Stimulated activated CD8-positive, alpha-beta memory T cell treated with anti-CD3 and anti-CD28 coated beads, Interleukin-2, amount 100 ng/mL, for 1 hour (primary cell): ENCODE measurements around the gene TKTL2.
A peak's percentile ranks its signal among the peaks of the same experiment; 100 is the strongest.

Experiments used
- DNase-seq, 2 donors: peaks; one replicate each; pipeline ENCODE4 v3.0.0-alpha.2; 2020; ENCODE audit warnings: low read depth in 2 of 2

TKTL2 gene, protein sequence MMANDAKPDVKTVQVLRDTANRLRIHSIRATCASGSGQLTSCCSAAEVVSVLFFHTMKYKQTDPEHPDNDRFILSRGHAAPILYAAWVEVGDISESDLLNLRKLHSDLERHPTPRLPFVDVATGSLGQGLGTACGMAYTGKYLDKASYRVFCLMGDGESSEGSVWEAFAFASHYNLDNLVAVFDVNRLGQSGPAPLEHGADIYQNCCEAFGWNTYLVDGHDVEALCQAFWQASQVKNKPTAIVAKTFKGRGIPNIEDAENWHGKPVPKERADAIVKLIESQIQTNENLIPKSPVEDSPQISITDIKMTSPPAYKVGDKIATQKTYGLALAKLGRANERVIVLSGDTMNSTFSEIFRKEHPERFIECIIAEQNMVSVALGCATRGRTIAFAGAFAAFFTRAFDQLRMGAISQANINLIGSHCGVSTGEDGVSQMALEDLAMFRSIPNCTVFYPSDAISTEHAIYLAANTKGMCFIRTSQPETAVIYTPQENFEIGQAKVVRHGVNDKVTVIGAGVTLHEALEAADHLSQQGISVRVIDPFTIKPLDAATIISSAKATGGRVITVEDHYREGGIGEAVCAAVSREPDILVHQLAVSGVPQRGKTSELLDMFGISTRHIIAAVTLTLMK

DNA sequence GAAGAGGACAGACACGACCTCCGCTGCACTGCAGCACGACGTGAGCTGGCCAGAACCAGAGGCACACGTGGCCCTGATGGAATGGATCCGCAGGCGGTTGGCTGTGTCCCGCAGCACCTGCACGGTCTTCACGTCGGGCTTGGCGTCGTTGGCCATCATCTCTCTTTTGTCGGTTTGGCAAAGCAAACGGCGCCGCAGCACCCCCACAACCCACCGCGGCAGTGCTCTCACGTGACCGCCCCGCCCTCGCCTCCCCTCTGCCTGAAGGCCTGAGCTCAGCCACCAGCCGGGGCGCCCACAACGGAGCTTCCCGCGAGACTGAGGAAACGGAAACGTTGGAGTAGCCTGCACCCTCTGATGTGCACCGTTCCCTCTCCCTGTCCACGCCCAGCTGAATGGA, at the start of gene TKTL2:
Gene TKTL2 (minus strand): TSS at position 179 of the 400 bp plus-strand sequence. CDS start 20 bp downstream, at position 159.
- no peak for DNase-seq

DNA sequence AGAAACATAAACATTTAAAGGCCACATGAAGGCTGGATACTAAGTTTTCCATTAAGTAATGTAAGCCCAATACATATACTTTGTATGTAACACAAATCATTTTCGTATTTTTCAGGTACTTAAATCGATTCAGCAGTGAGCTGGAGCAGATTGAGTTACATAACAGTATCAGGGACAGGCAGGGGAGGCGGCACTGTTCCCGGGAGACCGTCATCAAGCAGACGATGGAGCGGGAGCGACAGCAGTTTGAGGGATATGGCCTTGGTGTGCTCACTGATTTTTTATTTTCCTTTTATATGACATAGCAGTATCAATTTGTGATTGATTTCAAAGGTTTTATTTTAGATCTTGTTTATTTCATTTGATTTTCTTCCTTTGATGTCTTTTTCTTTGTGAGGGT, 41.6 kb upstream of the TKTL2 start:
- DNase-seq, result no peak

DNA sequence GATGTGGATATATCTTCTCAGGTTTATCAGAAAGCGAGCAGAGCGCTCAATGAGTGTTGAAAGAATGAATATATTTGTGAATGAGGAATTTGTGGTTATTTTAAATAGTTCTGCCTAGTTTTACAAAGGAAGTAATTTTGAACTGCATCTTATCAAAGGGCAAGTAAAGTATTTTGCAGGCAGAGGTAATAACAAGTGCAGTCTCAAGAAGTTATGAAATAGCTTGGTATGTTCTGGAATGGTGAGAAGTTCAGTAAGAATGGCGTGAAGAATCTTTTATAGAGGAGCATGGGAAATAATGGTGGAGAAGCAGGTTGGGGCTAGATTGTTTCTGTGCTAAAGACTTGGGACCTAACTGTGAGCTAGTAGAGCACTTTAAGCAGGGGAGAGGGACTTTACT, 31.8 kb upstream of the TKTL2 start:
- DNase-seq, result no peak

DNA sequence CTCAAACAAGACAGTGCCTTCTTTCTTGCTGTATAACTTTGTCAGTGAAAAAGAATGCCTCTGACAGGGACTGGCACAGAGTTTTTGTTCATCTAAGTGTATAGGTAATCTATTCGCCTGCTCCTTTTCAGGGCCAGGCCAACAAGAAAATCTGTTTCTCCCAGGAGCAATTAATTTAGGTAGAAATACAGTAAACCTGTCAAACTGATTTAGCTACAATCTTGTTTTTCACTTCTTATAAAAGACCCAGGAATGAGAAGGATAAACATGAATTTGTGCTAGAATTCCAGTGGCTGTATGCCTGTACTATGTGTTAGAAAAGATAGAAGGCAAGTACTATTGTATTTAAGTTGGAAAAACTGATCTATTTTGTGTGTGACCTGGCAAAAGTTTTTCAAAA, 27.0 kb upstream of the TKTL2 start:
- no peak for DNase-seq

DNA sequence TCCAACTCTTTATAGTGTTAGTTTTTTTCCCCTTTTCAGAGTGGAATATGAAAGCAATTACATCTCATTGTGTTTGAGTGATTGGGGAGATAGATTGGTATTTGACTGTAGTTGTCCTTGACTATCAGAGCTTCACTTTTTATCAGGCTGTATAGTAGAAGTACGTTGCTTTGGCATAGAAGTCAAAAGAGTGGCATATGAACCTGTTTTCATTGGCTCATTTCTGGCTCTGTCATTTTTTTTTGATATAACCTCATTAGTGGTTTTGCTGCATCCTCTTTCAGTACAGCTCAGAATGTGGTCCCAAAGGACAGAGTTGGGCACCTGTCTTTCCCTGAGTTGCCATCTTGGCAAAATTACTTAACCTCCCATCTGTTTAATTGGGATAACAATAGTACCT, 22.3 kb upstream of the TKTL2 start:
- DNase-seq, result no peak

DNA sequence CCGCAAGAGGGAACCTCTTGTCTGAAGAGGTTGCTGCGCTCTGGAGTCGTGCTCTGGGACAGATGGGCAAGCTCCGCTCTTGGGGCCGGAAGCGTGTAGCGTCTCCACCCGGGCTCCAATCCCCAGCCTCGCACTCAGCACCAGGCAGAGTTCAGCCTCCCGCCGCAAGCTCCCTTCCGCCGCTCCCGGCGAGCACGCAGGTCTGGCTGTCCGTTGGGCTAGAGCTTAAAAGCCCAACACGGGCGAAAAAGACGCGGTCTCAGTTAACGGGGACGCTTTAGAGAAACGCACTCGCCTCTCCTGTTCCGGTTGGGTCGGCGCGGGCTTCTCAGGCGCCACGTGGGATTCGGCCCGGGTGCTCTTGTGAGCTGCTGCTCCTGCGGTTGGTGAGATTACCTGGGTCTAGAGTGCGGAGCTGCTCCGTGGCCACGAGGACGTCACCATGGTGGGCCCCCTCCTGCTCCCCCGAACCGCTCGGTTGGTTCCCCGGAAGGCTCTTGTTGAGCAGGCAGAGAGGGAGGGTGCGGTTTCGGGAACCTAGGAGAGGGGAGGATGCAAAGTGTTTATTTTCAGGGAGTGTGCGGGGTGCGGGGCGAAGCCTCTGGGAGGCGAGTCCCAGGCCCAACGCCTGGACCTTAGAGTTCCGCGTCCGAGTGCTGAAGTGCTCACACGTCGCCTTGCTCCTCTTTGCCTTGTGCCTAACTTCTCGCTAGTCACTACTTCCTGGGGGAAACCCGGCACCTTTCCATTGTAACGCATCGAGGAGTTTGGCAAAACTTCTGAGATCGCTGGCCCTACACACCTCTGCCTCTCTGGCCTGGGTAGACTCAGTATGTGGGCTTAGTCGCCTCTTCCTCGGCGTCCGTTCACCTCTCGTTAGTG, 21.0 kb upstream of the TKTL2 start, which contains the start of gene TMA16:
Gene TMA16 (plus strand): TSS at position 331 of the 882 bp plus-strand sequence. CDS start 112 bp downstream, at position 443.
- peak; percentile 40 to 57 for DNase-seq

DNA sequence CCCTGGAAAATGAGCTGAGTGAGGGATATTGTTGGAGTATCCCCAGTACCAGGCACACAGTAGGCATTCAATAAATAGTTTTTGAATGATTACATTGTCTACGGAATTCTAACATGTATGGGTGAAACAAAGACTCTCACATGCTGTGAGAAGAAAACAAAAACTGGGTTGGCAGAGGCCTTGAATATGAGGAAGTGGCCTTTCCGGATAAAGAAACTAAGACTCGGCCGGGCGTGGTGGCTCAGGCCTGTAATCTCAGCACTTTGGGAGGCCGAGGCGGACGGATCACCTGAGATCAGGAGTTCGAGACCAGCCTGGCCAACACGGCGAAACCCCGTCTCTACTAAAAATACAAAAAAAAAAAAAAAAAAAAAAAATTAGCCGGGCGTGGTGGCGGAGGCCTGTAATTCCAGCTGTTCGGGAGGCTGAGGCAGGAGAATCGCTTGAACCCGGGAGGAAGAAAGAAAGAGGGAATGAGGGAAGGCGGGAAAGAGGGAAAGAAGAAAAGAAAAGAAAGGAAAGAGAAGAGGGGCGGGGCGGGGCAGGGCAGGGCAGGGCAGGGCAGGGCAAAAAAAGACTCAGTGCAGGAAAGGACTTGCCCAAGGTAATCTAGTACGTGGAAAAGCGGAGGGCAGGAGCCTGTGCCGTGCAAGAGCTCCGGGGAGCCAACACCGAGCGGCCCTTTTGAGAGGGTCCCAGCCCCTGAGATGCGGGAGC, 20.2 kb upstream of the TKTL2 start:
- DNase-seq, result no peak

DNA sequence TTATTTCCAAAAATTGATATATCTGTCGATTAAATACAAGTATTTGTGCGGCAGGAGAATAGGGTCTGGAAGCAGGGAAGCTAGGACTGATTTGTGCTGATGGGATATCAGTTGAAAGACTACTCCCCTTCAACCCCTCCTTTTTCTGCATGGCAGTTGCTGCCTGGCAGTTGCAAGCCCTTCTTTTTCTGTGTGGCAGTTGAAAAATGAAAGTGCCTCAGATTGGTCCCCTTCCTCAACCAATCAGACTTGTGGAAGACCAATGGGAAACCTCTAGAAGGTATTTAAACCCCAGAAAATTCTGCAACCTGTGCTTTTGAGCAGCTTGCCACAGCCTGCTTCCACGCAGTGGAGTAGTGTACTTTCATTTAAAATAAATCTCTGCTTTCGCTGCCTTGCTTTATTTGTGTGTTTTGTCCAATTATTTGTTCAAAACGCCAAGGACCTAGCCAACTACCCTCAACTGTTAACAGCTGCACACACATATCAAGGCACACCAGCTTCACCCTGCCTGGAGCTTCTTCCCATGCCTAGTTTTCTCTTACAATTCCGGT, 19.5 kb upstream of the TKTL2 start:
- DNase-seq, result no peak

DNA sequence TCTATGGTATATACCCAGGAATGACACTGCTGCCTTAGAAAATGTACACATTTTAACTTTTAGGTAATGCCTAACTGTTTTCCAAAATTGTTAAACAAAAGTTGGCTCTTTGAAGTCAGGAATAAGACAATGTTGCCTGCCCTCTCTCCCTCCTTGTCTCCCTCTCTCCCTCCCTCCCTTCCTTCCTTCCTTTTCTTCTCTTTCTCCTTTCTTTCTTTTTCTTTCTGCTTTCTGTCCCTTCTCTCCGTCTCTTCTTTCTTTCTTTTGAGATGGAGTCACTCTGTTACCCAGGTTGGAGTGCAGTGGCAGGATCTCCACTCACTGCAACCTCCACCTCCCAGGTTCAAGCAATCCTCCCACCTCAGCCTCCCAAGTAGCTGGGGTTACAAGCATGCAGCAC, 16.4 kb upstream of the TKTL2 start:
- no peak for DNase-seq

DNA sequence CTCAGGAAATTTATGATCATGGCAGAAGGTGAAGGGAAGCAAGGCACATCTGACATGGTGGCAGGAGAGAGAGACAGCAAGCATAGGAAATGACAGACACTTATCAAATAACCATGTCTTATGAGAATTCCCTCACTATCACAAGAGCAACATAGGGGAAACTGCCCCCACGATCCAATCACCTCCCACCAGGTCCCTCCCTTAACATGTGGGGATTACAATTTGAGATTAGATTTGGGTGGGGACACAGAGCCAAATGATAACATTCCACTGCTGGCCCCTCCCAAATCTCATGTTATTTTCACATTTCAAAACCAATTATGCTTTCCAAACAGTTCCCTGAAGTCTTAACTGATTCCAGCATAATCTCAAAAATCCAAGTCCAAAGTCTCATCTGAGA, 12.8 kb upstream of the TKTL2 start:
- DNase-seq, result no peak

DNA sequence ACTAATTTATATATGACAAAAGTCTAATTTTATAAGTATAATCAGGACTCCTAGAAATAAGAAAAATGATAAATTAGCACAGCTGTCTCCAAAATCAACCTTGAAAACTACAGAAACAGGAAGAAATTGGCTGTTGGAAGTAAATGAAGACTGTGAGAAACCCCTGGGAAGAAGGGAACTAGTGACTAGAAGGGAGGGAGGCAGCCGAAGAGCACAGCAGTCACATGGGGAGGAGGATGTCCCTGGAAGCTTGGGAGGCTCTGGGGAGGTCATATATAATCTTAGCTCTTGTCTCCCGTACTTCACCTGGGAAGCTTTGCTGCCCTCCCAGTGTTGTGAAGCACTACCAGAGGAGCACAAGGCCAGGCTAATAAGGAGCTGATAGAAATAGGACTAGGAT, 12.0 kb upstream of the TKTL2 start:
- no peak for DNase-seq

DNA sequence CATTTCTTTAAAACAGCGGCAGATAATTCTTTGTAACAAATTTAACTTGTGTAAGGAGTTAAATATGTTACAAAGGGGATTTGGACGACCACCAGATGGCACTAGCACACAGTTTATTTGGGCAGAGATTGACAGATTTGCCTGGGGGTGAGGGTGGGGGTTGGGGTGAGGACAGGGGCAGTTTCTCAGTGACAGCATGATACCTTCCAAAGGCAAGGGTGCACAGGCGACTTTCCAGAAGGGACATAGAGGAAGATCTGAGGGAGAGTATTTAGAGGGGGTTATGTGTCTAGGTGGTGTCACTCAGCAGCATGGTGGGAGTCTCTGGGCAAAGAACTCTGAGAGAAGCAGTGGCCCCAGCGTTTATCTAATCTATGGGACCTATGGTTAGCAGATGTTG, 11.4 kb upstream of the TKTL2 start:
- DNase-seq, result peak; percentile 13 to 41

DNA sequence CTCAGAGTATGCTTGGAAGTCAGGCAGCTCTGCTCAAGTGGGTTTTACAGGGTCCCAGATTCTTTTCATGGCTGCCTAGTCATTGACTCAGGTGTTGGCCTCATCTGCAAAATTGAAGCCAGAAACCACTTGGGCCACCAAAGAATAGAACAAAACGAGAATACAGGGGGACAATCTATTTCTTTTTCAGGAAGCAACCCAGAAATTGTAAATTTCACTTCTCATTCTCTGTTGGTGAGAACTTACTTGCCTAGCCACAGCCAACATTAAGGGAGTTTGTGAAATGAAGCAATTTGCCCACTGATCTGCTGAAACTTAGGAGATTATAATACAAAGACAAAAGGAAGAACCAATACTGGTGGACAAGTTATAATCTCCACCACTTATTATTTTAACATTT, 8.6 kb upstream of the TKTL2 start:
- DNase-seq, result no peak

DNA sequence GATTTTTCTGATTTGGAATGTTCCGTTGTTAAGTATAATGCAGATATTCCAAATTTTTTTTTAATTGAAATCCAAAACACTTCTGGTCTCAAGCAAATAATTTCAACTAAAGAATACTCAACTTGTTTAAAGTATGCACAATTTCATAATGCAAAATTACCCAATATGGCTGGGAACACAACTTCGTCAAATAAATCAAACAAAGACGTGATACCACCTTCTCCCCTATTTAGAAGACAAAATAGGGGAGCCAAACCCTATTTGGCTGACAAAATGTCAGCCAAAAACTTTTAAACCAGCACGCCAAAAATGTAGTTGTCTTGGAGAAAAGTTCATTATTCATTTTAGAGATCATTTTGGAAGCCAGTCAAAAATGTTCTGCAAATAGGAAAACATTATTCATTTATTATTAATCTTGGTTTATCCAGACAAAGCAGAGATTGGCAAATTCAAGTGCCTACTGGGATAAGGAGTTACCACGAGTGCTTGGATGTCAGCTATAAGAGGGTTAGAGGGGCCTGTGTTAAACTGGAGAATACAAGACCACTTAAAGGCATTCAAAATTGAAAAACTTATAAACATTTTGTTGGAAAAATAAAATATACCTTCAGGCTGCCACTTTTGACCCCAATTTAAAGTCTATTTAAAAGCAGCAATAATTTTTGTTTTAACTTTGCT, 3.3 kb upstream of the TKTL2 start:
- no peak for DNase-seq

DNA sequence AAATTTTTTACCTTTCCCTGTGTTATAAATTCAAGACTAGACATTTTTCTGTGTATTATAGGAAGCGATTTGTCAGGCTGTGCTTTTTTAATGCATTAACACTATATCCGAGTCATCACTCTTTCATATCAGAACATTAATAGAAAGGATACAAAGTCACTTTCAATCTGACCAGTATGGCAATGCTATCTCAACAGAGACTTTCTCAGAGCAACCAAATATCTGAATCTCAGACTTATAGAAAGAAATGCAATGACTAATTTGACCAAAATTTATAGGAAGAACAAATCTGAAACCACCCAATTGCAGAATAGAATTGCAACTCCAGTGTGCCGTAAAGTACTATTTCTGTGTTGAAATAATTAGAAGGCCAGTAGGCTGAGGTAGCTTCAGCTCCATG, 473 bp upstream of the TKTL2 start:
- no peak for DNase-seq

DNA sequence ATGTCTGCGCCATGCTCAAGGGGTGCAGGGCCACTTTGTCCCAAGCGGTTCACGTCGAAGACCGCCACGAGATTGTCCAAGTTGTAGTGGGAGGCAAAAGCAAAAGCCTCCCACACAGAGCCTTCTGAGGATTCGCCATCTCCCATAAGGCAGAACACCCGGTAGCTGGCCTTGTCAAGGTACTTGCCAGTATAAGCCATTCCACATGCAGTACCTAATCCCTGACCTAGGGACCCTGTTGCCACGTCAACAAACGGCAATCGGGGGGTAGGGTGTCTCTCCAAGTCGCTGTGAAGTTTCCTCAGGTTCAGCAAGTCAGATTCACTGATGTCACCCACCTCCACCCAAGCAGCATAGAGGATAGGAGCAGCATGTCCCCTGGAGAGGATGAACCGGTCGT, 424 bp downstream of the TKTL2 start:
- no peak for DNase-seq

DNA sequence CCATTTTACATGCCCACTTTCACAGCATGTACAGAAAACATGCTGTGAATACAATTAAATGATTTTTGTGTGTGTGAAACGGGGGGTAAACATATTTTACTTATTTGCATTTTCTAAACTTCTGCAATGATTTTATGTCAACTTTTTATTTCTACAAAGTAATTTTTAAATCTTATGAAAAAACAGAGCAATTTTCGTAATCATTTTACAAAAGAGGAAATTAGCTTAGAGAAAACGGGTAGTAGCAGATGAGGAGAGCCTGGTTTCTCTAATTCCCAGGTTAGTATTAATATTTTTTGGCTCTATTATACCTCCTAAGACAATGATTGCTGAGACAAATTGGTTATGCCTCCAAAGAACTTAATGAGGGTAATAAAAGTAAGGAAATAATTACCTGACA, 3.2 kb downstream of the TKTL2 start:
- DNase-seq, result no peak

DNA sequence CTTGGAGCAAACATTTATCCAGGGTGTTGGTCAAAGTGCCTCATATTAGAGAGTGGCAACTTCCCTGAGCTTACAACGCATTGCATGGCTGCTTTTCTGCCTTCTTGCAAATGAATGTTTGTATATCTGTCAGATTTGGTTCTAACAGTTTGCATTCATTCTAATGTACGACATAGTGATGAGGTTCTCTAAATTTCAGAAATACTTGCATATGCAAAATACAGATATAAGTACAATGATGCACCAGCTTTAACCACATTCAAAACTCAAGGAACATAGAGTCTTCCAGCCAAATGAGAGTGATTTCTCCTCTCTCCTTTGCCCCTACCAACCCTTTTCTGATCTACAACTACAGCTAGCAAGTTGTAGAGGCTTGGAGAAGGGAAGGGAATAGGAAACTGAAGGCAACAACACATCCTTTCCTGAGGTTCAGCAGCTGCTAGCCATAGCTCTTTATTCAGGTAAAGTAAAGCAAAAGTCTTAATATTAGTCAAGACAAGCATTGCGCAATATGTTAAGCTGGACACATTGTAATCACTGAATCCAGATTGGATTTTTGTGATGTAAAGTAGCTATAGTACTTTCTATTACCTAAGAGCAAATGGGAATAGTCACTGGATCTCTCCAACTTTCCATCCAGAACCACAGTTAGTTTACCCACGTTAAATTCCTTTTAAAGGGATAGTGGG, 6.3 kb downstream of the TKTL2 start:
- no peak for DNase-seq

DNA sequence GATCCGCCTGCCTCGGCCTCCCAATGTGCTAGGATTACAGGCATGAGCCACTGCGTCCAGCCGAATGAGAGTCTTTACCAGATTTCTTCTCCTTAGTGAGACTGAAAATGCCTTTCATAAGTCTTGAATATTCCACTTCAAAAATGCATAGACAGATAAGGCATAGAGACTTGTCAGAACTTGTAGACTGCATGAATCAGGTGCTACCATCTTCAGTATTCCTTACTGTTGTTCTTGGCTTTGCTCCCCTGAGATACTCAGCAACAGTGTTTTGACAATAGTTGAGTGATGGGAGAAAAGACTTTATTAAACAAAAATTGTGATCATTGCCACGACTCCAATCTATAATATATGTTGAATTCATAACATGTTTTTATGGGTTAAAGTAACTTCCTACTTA, 11.0 kb downstream of the TKTL2 start:
- DNase-seq, result no peak

DNA sequence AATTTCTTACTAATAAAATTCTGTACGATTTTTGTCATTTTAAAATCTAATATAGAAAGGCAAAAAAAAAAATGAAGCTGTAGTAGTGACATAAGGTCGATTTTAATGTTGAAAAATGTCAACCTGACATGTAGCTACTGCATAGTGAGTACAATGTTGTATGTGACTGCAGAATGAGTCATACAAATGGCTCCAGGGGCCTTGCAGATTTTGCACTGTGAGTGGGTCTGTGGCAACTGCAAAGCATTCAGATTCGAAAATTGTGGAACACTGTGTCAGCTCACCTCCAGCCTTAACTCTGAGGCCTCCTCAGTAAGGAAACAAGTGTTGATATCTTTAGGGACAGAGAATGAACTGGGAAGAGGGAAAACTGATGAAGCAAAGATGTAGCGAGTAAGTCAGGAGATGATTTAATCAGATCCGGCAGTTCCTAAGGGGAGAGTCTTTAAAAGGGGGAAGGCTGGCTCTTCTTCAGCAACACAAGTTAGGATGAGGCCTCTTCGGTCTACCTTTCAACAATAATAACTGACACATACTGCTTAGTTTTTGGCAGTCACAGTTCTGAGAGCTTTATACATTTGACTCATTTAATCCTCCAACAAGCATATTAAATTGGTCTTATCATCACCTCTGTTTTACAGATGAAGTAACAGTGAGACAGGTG, 24.9 kb downstream of the TKTL2 start:
- no peak for DNase-seq
